Measurements from ENCODE around the gene KNDC1.

- TF ChIP-seq CTCF (IDR thresholded peaks at IDR 0.05) (no peak), POLR2A (IDR thresholded peaks at IDR 0.05) (no peak)
Observed at GRCh38 chr10:133126431-133127290, 33.4 kb upstream of the KNDC1 start.

Measured in Peyer's patch (tissue), 4 donors.